HEK293T (cell line): ENCODE results near the gene ARHGEF6.

Experiments used
- CTCF ChIA-PET: fragments of 350-600 bp; formaldehyde crosslinking; extraction: SDS; loops from one replicate; lab custom pipeline; 2021; ENCODE audit warnings: antibody characterized with exemption, inconsistent platforms; lab: Yijun Ruan, JAX
- POLR2A ChIA-PET: fragments of 350-600 bp; formaldehyde crosslinking; extraction: SDS; loops from one replicate; lab custom pipeline; 2020; ENCODE audit warnings: antibody characterized with exemption, inconsistent platforms; lab: Yijun Ruan, JAX
- DNase-seq: peaks from one replicate; pipeline ENCODE4 v3.0.0; 2012; ENCODE audit warnings: mixed read lengths; ENCODE audit errors: extremely low spot score
- ARNT ChIP-seq: fragments of 450-650 bp; IDR thresholded peaks from 2 replicates; pipeline ENCODE4 v1.6.1; 2017; ENCODE audit warnings: mild to moderate bottlenecking
- BHLHE40 ChIP-seq: fragments of 450-650 bp; IDR thresholded peaks from 2 replicates; pipeline ENCODE4 v1.6.1; 2016; ENCODE audit warnings: mild to moderate bottlenecking, moderate library complexity, borderline replicate concordance
- CTBP1 ChIP-seq: fragments of 450-650 bp; IDR thresholded peaks from 2 replicates; pipeline ENCODE4 v1.6.1; 2016; ENCODE audit warnings: borderline replicate concordance
- ELF4 ChIP-seq: fragments of 450-650 bp; IDR thresholded peaks from 2 replicates; pipeline ENCODE4 v1.6.1; 2017; ENCODE audit warnings: antibody characterized with exemption
- FOXA1 ChIP-seq: fragments of 450-650 bp; IDR thresholded peaks from 2 replicates; pipeline ENCODE4 v1.6.1; 2016; ENCODE audit warnings: mild to moderate bottlenecking
- FOXK2 ChIP-seq: fragments of 450-650 bp; IDR thresholded peaks from 2 replicates; pipeline ENCODE4 v1.6.1; 2016; ENCODE audit warnings: mild to moderate bottlenecking
- FOXM1 ChIP-seq: fragments of 450-650 bp; IDR thresholded peaks from 2 replicates; pipeline ENCODE4 v1.6.1; 2017; ENCODE audit warnings: mild to moderate bottlenecking, borderline replicate concordance
- HDGF ChIP-seq: fragments of 450-650 bp; IDR thresholded peaks from 2 replicates; pipeline ENCODE4 v1.6.1; 2017; ENCODE audit warnings: antibody characterized with exemption, borderline replicate concordance
- L3MBTL2 ChIP-seq: fragments of 450-650 bp; conservative IDR thresholded peaks from 2 replicates; pipeline ENCODE4 v1.6.1; 2016; ENCODE audit warnings: mild to moderate bottlenecking
- LEF1 ChIP-seq: fragments of 450-650 bp; IDR thresholded peaks from 2 replicates; pipeline ENCODE4 v1.6.1; 2017; ENCODE audit warnings: mild to moderate bottlenecking, borderline replicate concordance
- NFRKB ChIP-seq: fragments of 450-650 bp; IDR thresholded peaks from 2 replicates; pipeline ENCODE4 v1.6.1; 2016; ENCODE audit warnings: mild to moderate bottlenecking, moderate library complexity
- SP1 ChIP-seq: fragments of 450-650 bp; IDR thresholded peaks from 2 replicates; pipeline ENCODE4 v1.6.1; 2017
- SUZ12 ChIP-seq: fragments of 450-650 bp; IDR thresholded peaks from 2 replicates; pipeline ENCODE4 v1.6.1; 2016; ENCODE audit warnings: mild to moderate bottlenecking
- TARDBP ChIP-seq: fragments of 450-650 bp; IDR thresholded peaks from 2 replicates; pipeline ENCODE4 v1.6.1; 2016
- ZNF384 ChIP-seq: fragments of 450-650 bp; IDR thresholded peaks from 2 replicates; pipeline ENCODE4 v1.6.1; 2016
- TF ChIP-seq, protein P1 (sequence below): fragments of 450-650 bp; IDR thresholded peaks from 2 replicates; pipeline ENCODE4 v1.6.1; 2016

Gene ARHGEF6

DNA sequence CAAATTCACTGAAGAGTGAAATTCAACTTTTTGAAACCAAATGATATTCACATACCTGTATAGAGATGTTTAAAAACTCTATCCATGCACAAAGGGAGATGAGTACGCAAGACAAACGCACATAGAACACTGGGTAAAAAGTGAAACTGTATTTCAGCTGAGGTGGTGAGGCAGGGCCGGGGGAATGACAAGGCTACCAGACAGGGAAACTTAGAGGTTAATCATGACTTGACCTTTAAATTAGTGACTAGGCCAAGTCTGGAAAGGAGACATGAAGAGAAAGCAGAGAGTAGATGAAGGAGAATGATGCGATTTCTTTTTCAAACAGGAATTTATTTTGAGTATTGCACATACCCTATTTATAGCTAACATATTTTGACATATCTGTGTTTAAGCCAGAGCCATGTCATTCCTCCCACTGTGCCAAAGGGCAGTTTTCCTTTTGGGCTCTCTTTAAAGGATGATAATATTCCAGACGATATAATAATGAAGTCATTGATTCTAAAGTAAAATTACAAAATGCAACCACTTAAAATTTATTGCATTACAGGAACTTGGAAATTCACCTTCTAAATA, 49.4 kb downstream of the ARHGEF6 start:
- DNase-seq: no peak
- ChIA-PET POLR2A (no interaction called here), CTCF (interaction anchor here (1.2 kb wide), 1 partner anchor 37 kb away, joined by 3 read pairs; no protein-coding TSS in a partner anchor)
- TF ChIP-seq LEF1 (no peak), BHLHE40 (no peak), ARNT (no peak), NFRKB (no peak), ZNF384 (no peak)

DNA sequence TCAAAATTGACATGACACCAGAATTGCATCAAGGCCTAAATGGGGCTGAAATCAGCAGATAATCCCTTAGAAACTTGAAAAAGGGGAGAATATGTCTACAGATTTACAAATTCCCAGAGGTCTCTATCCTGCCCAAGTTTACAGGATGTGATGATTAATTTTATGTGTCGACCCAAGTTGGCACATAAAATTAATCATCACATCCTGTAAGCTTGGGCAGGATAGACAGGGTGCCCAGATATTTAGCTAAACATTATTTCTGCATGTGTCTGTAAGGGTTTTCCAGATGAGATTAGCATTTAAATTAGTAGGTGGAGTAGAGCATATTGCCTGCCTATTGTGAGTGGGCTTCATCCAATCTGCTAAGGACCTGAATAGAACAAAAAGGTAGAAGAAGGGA, 52.3 kb downstream of the ARHGEF6 start:
- DNase-seq: no peak
- TF ChIP-seq LEF1: no peak
- ChIA-PET CTCF (interaction anchor here (1.1 kb wide), 1 partner anchor 38 kb away, joined by 3 read pairs; no protein-coding TSS in a partner anchor), POLR2A (no interaction called here)

DNA sequence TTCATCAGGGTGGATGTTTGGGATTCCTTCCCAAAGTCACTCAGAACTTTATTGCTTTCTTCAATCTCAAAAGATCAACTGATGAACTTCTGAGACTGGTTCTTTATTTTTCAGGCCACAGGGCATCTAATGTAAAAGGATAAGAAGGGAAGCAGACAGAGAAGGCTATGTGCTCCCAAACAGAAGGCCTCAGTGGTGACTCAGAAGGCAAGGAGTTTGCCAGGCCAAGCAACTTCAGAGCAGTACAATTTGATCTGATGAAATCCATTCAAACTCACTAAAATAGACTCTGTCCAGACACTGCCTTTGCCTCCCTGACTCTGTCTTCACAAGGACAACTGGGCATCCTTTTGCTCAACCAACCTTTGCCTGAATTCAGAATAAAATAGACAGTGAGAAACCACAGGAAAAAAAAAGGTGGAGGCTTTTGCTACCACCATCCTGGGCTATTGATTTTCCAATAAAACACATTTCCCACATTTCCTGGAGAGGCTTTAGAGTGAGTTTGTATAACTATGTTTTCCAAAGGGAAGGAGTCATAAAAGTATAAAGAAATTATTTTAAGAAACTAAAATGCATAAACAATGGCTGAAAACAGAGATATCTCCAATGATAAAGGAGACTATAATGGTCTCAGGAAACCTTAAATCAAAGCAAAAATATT, 55.2 kb downstream of the ARHGEF6 start:
- no peak for DNase-seq
- ChIA-PET CTCF (no interaction called here), POLR2A (no interaction called here)
- TF ChIP-seq ELF4: no peak
- TF ChIP-seq HDGF: no peak
- TF ChIP-seq FOXK2: no peak
- no peak for TF ChIP-seq SP1
- TF ChIP-seq NFRKB: no peak
- no peak for TF ChIP-seq L3MBTL2
- no peak for TF ChIP-seq FOXM1
- no peak for TF ChIP-seq CTBP1
- no peak for TF ChIP-seq SUZ12
- TF ChIP-seq, protein P1, sequence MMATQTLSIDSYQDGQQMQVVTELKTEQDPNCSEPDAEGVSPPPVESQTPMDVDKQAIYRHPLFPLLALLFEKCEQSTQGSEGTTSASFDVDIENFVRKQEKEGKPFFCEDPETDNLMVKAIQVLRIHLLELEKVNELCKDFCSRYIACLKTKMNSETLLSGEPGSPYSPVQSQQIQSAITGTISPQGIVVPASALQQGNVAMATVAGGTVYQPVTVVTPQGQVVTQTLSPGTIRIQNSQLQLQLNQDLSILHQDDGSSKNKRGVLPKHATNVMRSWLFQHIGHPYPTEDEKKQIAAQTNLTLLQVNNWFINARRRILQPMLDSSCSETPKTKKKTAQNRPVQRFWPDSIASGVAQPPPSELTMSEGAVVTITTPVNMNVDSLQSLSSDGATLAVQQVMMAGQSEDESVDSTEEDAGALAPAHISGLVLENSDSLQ: no peak
- TF ChIP-seq TARDBP: no peak

DNA sequence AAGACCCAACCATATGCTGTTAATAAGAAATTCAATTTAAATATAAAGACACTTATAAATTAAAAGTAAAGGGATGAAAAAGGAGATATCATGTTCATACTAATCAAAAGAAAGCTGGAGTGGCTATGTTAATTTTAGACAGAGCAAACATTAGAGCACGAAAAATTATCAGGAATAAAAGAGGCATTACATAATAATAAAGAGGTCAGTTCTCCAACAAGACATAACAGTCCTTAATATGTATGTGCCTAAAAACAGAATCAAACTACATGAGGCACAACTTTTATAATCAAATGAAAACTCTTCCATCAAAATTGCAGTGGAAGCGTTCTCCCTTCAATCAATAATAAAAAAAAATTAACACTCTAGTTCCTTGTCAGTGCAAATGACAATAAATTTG, 62.6 kb downstream of the ARHGEF6 start:
- ChIA-PET CTCF (no interaction called here), POLR2A (no interaction called here)
- no peak for DNase-seq
- TF ChIP-seq HDGF (no peak), TARDBP (no peak), FOXK2 (no peak), FOXA1 (no peak), LEF1 (no peak), CTBP1 (no peak), SP1 (no peak), FOXM1 (no peak), BHLHE40 (no peak), SUZ12 (no peak), L3MBTL2 (no peak), ARNT (no peak), ELF4 (no peak), ZNF384 (no peak), NFRKB (no peak)
- TF ChIP-seq, protein P1: no peak

DNA sequence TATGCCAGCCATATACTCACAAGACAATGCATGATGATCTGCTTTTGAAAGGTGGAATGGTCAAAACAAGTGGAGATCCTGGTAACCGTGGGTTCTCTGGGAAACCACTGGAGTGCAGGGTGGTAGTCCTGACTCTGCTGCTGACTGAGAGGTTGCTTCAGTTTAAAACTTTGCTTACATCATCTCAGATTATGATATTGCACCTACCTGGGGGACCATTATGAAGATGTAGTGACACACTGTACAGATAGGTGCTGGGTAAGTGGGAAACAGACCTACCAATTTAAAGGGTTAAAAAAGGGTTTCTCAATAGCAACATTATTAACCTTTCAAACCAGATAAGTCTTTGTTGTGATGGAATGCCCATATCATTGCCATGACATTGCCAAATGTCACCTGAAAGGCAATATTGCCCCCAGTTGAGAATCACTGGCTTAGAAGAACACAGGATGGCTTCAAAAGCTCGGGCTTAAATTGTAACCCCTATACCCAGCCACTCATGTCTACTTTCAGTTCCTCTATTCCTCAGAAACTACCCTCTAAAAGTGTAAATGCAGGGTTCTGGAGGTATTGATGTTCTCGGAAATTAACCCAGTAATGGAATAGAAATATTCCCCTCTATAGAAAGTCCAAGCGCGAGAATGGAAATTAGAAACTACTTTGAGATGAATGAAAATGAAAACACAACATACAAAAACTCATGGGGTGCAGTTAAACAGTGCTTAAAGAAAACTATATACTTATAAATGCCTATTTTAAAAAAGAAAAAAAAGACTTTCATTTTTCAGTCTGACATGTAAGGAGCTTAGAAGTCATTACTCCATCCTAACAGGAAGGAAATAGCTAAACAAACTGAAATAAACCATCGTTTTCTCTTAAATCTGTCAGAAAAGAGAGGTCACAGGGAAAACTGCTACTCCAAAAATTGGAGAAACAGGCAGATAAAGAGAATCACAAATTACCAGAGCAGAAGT, 65.8 kb downstream of the ARHGEF6 start:
- TF ChIP-seq HDGF (no peak), SP1 (no peak), BHLHE40 (no peak), NFRKB (no peak), TARDBP (no peak), L3MBTL2 (no peak), ELF4 (no peak), FOXK2 (no peak), ZNF384 (no peak), SUZ12 (no peak), ARNT (no peak), FOXM1 (no peak), CTBP1 (no peak), FOXA1 (no peak), LEF1 (no peak)
- TF ChIP-seq, protein P1: no peak
- ChIA-PET POLR2A (no interaction called here), CTCF (interaction anchor here (1.0 kb wide), 1 partner anchor 52 kb away, joined by 4 read pairs; no protein-coding TSS in a partner anchor)
- no peak for DNase-seq
